Esophagus muscularis mucosa (tissue), 4 donors: ENCODE measurements around the gene HEPHL1. TPM values are rescaled to one million over a fixed set of nuclear protein-coding genes. Genes with fewer than 3 reads are reported as not detected.

Source experiments
- DNase-seq: peaks from one replicate; pipeline ENCODE4 v3.0.0-alpha.2; 2017; ENCODE audit errors: extremely low spot score
- H3K27ac ChIP-seq, 4 donors: fragments of 200-600 bp; sonication (generic); replicated peaks in 1 of 4; 1 replicate in 3 of 4; 2 replicates in 1 of 4; pipeline ENCODE4 v1.5.1; 2016 to 2019; ENCODE audit warnings: mild to moderate bottlenecking in 1 of 4
- H3K27me3 ChIP-seq, 4 donors: fragments of 200-600 bp; sonication (generic); one replicate each; pipeline versions ENCODE4 v1.5.1 to v1.6.0; 2016 to 2019
- H3K36me3 ChIP-seq, 4 donors: fragments of 200-600 bp; sonication (generic); one replicate each; pipeline ENCODE4 v1.5.1; 2016 to 2019
- H3K4me1 ChIP-seq, 4 donors: fragments of 200-600 bp; sonication (generic); one replicate each; pipeline ENCODE4 v1.5.1; 2016 to 2019
- H3K4me3 ChIP-seq, 4 donors: fragments of 200-600 bp; sonication (generic); 1 replicate in 2 of 4; 2 replicates in 2 of 4; pipeline ENCODE4 v1.5.1; 2016 to 2019; ENCODE audit warnings: mild to moderate bottlenecking in 4 of 4, moderate library complexity in 1 of 4
- H3K9me3 ChIP-seq, 4 donors: fragments of 200-600 bp; sonication (generic); 1 replicate in 3 of 4; 2 replicates in 1 of 4; pipeline ENCODE4 v1.5.1; 2016 to 2019
- EP300 ChIP-seq: sonication (generic); formaldehyde crosslinking; IDR thresholded peaks from one replicate; pipeline ENCODE4 v1.6.1; 2017; ENCODE audit warnings: antibody characterized with exemption
- POLR2A ChIP-seq: fragments of 450-650 bp; IDR thresholded peaks from one replicate; pipeline ENCODE4 v1.6.1; 2017; ENCODE audit warnings: antibody characterized with exemption, moderate library complexity, mild to moderate bottlenecking, low read depth
- POLR2AphosphoS5 ChIP-seq, 2 donors: sonication (generic); formaldehyde crosslinking; IDR thresholded peaks; one replicate each; pipeline ENCODE4 v1.6.1; 2017; ENCODE audit warnings: antibody characterized with exemption in 2 of 2
- WGBS: methylation state at CpG from one replicate; pipeline ENCODE4 v1.1.5; 2018; 5-methylcytosine and 5-hydroxymethylcytosine counted together
- intact Hi-C: fragments of 100-400 bp; cut with DNase I; formaldehyde crosslinking; loops from one replicate; pipeline ENCODE4 v1.15.1; 2023
- total RNA-seq, 4 donors: library from RNA; depleted of rRNA; stranded (reverse); fragments of >200 nt; gene quantifications; one replicate each; pipeline versions ENCODE4 v1.1.0 to v1.2.1, GENCODE V29; 2016
- TF ChIP-seq, protein P1 (sequence below), 3 experiments: fragments of 200-600 bp in 2 of 3; fragments of 450-650 bp in 1 of 3; sonication (generic) in 2 of 3; IDR thresholded peaks; one replicate each; pipeline ENCODE4 v1.5.1; 2017 to 2019; ENCODE audit warnings: antibody characterized with exemption in 3 of 3, mild to moderate bottlenecking in 2 of 3, moderate library complexity in 1 of 3

The HEPHL1 gene
- total RNA-seq, 4 donors from 2014 or later, result 0.42 TPM; not detected in 3

DNA sequence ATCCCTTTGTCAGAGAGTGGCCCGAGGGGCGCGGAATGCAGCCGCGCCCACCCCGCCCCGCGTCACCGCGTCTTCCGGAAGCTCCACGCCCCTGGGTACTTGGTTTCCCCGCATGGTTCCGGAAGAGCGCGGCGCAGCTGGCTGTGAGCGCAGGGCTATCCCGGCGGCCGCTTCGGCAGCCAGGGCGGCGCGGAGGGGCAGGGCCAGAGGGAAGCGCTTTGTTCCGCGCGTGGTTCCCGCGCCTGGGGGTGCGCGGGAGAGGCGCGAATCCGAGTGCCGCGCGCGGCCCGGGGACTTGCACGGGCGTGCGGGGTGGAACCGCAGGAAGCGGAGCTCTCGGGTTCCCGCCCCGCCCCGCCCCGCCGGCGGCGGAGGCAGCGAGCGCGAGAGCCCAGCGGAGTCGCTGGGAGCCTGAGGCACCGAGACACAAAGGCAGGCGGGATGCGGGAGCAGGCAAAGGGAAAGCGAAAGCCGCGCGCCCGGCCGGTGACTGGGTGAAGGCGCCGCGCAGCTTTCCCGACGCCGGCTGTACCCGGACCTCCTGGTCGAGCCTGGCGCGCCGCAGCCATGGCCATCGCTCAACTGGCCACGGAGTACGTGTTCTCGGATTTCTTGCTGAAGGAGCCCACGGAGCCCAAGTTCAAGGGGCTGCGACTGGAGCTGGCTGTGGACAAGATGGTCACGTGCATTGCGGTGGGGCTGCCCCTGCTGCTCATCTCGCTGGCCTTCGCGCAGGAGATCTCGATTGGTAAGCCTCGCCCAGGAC lies 107.8 kb downstream of the HEPHL1 start, which contains the start of gene PANX1:
TSS of gene PANX1 (plus strand) at position 96 of the 766 bp plus-strand sequence. CDS start at position 568, 472 bp downstream.
- TF ChIP-seq EP300 (peak; percentile 35), POLR2AphosphoS5 (IDR thresholded peaks at IDR 0.05) (peak; percentile 75 to 77), POLR2A (peak; percentile 51)
- TF ChIP-seq, protein P1, sequence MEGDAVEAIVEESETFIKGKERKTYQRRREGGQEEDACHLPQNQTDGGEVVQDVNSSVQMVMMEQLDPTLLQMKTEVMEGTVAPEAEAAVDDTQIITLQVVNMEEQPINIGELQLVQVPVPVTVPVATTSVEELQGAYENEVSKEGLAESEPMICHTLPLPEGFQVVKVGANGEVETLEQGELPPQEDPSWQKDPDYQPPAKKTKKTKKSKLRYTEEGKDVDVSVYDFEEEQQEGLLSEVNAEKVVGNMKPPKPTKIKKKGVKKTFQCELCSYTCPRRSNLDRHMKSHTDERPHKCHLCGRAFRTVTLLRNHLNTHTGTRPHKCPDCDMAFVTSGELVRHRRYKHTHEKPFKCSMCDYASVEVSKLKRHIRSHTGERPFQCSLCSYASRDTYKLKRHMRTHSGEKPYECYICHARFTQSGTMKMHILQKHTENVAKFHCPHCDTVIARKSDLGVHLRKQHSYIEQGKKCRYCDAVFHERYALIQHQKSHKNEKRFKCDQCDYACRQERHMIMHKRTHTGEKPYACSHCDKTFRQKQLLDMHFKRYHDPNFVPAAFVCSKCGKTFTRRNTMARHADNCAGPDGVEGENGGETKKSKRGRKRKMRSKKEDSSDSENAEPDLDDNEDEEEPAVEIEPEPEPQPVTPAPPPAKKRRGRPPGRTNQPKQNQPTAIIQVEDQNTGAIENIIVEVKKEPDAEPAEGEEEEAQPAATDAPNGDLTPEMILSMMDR (IDR thresholded peaks at IDR 0.05), result no peak
- intact Hi-C loops, result no loop called here
- Histone ChIP-seq H3K36me3 (no peaks in the 10 kb centered on the region), H3K27me3 (no peaks in the 10 kb centered on the region), H3K4me1 (peaks cover 36 to 52% (median 47%) of the 10 kb centered on the region in 4 donors), H3K27ac (peak within 1 kb of the TSS; percentile 85 to 98 (median 94)), H3K9me3 (no peaks in the 10 kb centered on the region), H3K4me3 (peak within 1 kb of the TSS; percentile 69 to 91 (median 86))
- 0% methylated on average over 11 of the region's 92 CpGs for WGBS
- DNase-seq, result peak; percentile 92

DNA sequence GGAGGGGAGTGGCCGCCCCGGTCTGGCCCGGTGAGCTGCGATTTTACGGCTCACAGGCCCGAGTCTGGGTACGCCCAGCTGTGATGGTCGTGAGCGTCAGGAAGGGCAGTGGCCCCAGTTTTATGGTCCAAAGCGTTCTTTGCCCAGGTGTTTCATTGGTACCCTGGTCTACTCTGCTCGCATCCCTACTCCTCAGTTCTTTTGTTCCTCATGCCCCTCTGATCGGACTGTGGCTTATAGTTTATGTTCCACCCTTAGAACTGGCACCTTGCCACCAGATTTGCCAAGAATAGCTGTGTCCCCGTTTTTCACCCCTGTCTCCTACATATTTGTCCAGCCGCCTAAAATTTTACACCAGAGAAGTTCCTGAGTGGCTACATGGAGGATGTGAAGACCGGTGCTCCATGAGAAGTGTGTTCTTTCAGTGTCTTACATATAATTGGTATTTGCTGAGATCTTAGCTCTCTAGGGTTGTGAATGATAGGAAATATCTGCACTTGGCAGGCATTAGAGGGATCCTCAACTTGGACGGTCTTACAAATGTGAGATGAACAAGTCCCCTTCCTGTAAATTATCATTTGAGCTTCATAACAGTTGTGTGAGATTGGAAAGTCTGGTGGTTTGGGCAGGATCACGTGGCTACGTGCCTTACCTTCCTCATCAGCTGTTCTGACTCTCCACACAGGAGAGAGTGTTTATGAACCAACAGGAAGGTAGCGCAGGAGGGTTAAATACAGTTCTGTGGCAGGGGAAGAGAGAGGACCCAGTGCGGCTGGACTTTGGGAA lies 108.6 kb downstream of the HEPHL1 start:
- H3K9me3 ChIP-seq, result no peaks in the 10 kb centered on the region
- intact Hi-C loops, result no loop called here
- TF ChIP-seq, protein P1 (IDR thresholded peaks at IDR 0.05), result no peak
- TF ChIP-seq POLR2AphosphoS5 (IDR thresholded peaks at IDR 0.05), result peak in 1 of 2 donors; percentile 34
- peak; percentile 89 for DNase-seq
- 15% methylated on average over 16 of the region's 20 CpGs for WGBS
- H3K4me1 ChIP-seq, result peaks cover 40 to 58% (median 54%) of the 10 kb centered on the region in 4 donors
- H3K4me3 ChIP-seq, result peak overlapping the region; percentile 69 to 91 (median 86)
- H3K36me3 ChIP-seq, result no peaks in the 10 kb centered on the region
- H3K27me3 ChIP-seq, result no peaks in the 10 kb centered on the region
- peak overlapping the region; percentile 85 to 98 (median 94) for H3K27ac ChIP-seq

DNA sequence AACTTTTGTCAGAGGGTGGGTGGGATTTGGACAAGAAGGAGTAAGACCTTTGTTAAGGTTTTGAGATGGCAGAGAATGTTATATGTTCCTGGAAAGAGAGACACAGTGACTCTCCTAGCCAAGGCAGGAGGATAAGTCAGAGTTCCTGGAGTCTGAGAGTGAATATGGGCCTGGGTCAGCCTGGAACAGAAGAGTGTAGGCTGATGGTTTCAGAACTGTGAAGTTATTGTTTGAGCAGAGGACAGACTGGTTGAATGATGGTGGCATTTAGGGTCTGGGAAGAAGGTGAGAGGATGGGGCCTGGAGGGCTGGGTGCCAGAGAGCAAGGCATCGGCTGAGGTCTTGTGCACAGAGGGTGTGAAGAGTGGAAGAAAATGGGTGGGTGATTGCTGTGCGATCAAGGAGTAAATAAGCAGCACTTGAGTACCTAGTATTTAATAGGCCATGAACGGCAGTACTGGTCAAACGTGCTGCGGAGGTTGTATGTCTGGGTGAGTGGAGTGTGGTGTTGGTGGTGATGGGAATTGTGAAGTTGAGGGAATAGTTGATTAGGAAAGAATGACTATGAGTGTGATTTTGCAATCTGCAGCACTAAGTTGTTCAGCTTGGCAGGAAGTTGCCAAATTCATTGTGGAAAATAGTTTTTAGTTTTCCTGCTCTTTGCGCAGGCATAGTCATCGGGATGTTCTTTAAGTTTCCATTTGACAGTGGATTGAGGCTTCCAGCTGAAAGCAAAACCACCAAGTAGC lies 109.3 kb downstream of the HEPHL1 start:
- Histone ChIP-seq H3K4me3 (peak overlapping the region; percentile 69 to 91 (median 86)), H3K27ac (peak overlapping the region; percentile 85 to 98 (median 94)), H3K36me3 (no peaks in the 10 kb centered on the region), H3K27me3 (no peaks in the 10 kb centered on the region), H3K4me1 (peaks cover 48 to 66% (median 62%) of the 10 kb centered on the region in 4 donors), H3K9me3 (no peaks in the 10 kb centered on the region)
- WGBS, result 66% methylated on average over 7 of the region's 7 CpGs
- intact Hi-C loops, result no loop called here
- DNase-seq, result peak; percentile 85
- TF ChIP-seq EP300, result peak; percentile 3
- TF ChIP-seq POLR2A, result no peak
- TF ChIP-seq, protein P1 (IDR thresholded peaks at IDR 0.05), result no peak
- TF ChIP-seq POLR2AphosphoS5 (IDR thresholded peaks at IDR 0.05), result peak in 1 of 2 donors; percentile 81

DNA sequence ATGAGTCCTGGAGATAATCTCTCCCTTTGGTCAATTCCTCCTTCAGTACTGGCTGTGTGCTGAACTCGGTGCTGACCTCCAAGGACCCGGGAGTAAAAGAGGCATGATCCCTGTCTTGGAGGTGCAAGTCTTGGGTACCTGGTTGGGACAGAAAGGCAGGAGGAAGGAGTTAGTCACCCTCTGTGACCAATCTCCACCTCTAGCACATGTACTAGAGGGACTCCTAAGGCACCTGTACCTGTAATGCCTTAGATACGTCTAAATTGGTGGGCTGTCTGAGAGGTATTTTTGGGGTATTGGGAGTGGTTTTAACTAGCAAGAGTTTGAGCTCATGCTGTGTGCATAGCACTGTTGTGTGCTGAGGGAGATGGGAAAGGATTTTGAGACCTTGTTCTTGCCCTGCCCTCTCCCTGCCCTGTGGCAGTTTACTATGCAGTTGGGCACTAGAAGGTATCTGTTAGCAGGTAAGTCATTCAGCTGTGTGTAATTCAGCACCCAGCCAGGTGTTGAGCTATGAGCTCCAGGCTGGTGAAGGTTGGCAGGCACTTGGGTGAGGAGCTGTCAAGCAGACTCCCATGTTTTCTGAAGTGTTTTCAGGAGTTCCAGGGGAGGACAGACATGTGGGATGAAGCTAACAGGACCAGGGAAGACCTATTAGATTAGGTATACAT lies 110.0 kb downstream of the HEPHL1 start:
- WGBS, result 64% methylated on average over 3 of the region's 3 CpGs
- Histone ChIP-seq H3K27me3 (no peaks in the 10 kb centered on the region), H3K36me3 (no peaks in the 10 kb centered on the region), H3K4me1 (peaks cover 55 to 73% (median 69%) of the 10 kb centered on the region in 4 donors), H3K27ac (peak overlapping the region; percentile 85 to 98 (median 94)), H3K4me3 (peak overlapping the region; percentile 69 to 91 (median 86)), H3K9me3 (no peaks in the 10 kb centered on the region)
- no peak for TF ChIP-seq POLR2A
- TF ChIP-seq POLR2AphosphoS5 (IDR thresholded peaks at IDR 0.05), result no peak
- no peak for TF ChIP-seq EP300
- TF ChIP-seq, protein P1 (IDR thresholded peaks at IDR 0.05), result no peak
- intact Hi-C loops, result no loop called here
- no peak for DNase-seq
